GM10266 (cell line): ENCODE data around the gene CAND2.
"Not testable (repeated sequence)": the region's sequence is repeated elsewhere in the genome, so short reads cannot be mapped to it uniquely, and the experiment has no call there.

Experiments used
- DNase-seq: peaks from one replicate; pipeline ENCODE4 v3.0.0; 2012; ENCODE audit errors: extremely low spot score
- CTCF ChIP-seq: IDR thresholded peaks from 2 replicates; pipeline ENCODE4 v1.5.1; 2012; ENCODE audit warnings: mild to moderate bottlenecking, low read depth; ENCODE audit not compliant: control insufficient read depth, insufficient read depth; ENCODE audit errors: missing control alignments

Gene CAND2

GRCh38 chr3:12839156-12839946 lies 42.9 kb downstream of the CAND2 start:
- DNase-seq, result no peak
- no peak for TF ChIP-seq CTCF

- not testable (repeated sequence) for DNase-seq
Measured at GRCh38 chr3:12840148-12840547, 43.7 kb downstream of the CAND2 start.

- no peak for DNase-seq
- no peak for TF ChIP-seq CTCF
Measured at GRCh38 chr3:12840591-12841148, 44.2 kb downstream of the CAND2 start.

- peak; percentile 88 for DNase-seq
- peak; percentile 79 for TF ChIP-seq CTCF
Measured at GRCh38 chr3:12841149-12841969, 44.9 kb downstream of the CAND2 start, which contains the start of gene RPL32. RPL32 (minus strand) TSS chr3:12841565; CDS start chr3:12840237, 1,328 bp downstream.

GRCh38 chr3:12841970-12842328 lies 45.5 kb downstream of the CAND2 start:
- DNase-seq, result no peak
- no peak for TF ChIP-seq CTCF

- no peak for TF ChIP-seq CTCF
- DNase-seq, result no peak
Measured at GRCh38 chr3:12842469-12842868, 46.0 kb downstream of the CAND2 start.

GRCh38 chr3:12845811-12846210 lies 49.3 kb downstream of the CAND2 start:
- TF ChIP-seq CTCF, result no peak
- DNase-seq, result no peak
